Esophagus muscularis mucosa (tissue), 4 donors: ENCODE results near the gene HBEGF. TPM values are rescaled to one million over a fixed set of nuclear protein-coding genes. Genes with fewer than 3 reads are reported as not detected.

ENCODE experiments used
- DNase-seq: peaks from one replicate; pipeline ENCODE4 v3.0.0-alpha.2; 2017; ENCODE audit errors: extremely low spot score
- H3K27ac ChIP-seq, 4 donors: fragments of 200-600 bp; sonication (generic); replicated peaks in 1 of 4; 1 replicate in 3 of 4; 2 replicates in 1 of 4; pipeline ENCODE4 v1.5.1; 2016 to 2019; ENCODE audit warnings: mild to moderate bottlenecking in 1 of 4
- H3K27me3 ChIP-seq, 4 donors: fragments of 200-600 bp; sonication (generic); one replicate each; pipeline versions ENCODE4 v1.5.1 to v1.6.0; 2016 to 2019
- H3K36me3 ChIP-seq, 4 donors: fragments of 200-600 bp; sonication (generic); one replicate each; pipeline ENCODE4 v1.5.1; 2016 to 2019
- H3K4me1 ChIP-seq, 4 donors: fragments of 200-600 bp; sonication (generic); one replicate each; pipeline ENCODE4 v1.5.1; 2016 to 2019
- H3K4me3 ChIP-seq, 4 donors: fragments of 200-600 bp; sonication (generic); 1 replicate in 2 of 4; 2 replicates in 2 of 4; pipeline ENCODE4 v1.5.1; 2016 to 2019; ENCODE audit warnings: mild to moderate bottlenecking in 4 of 4, moderate library complexity in 1 of 4
- H3K9me3 ChIP-seq, 4 donors: fragments of 200-600 bp; sonication (generic); 1 replicate in 3 of 4; 2 replicates in 1 of 4; pipeline ENCODE4 v1.5.1; 2016 to 2019
- EP300 ChIP-seq: sonication (generic); formaldehyde crosslinking; IDR thresholded peaks from one replicate; pipeline ENCODE4 v1.6.1; 2017; ENCODE audit warnings: antibody characterized with exemption
- POLR2A ChIP-seq: fragments of 450-650 bp; IDR thresholded peaks from one replicate; pipeline ENCODE4 v1.6.1; 2017; ENCODE audit warnings: antibody characterized with exemption, moderate library complexity, mild to moderate bottlenecking, low read depth
- POLR2AphosphoS5 ChIP-seq, 2 donors: sonication (generic); formaldehyde crosslinking; IDR thresholded peaks; one replicate each; pipeline ENCODE4 v1.6.1; 2017; ENCODE audit warnings: antibody characterized with exemption in 2 of 2
- WGBS: methylation state at CpG from one replicate; pipeline ENCODE4 v1.1.5; 2018; 5-methylcytosine and 5-hydroxymethylcytosine counted together
- intact Hi-C: fragments of 100-400 bp; cut with DNase I; formaldehyde crosslinking; loops from one replicate; pipeline ENCODE4 v1.15.1; 2023
- total RNA-seq, 4 donors: library from RNA; depleted of rRNA; stranded (reverse); fragments of >200 nt; gene quantifications; one replicate each; pipeline versions ENCODE4 v1.1.0 to v1.2.1, GENCODE V29; 2016
- TF ChIP-seq, protein P1 (sequence below), 3 experiments: fragments of 200-600 bp in 2 of 3; fragments of 450-650 bp in 1 of 3; sonication (generic) in 2 of 3; IDR thresholded peaks; one replicate each; pipeline ENCODE4 v1.5.1; 2017 to 2019; ENCODE audit warnings: antibody characterized with exemption in 3 of 3, mild to moderate bottlenecking in 2 of 3, moderate library complexity in 1 of 3

The HBEGF gene
- total RNA-seq, 4 donors from 2014 or later = 6.6 to 20.0 (median 8.2) TPM

- no peak for DNase-seq
- TF ChIP-seq POLR2A (no peak), POLR2AphosphoS5 (IDR thresholded peaks at IDR 0.05) (no peak), EP300 (no peak)
- TF ChIP-seq, protein P1, sequence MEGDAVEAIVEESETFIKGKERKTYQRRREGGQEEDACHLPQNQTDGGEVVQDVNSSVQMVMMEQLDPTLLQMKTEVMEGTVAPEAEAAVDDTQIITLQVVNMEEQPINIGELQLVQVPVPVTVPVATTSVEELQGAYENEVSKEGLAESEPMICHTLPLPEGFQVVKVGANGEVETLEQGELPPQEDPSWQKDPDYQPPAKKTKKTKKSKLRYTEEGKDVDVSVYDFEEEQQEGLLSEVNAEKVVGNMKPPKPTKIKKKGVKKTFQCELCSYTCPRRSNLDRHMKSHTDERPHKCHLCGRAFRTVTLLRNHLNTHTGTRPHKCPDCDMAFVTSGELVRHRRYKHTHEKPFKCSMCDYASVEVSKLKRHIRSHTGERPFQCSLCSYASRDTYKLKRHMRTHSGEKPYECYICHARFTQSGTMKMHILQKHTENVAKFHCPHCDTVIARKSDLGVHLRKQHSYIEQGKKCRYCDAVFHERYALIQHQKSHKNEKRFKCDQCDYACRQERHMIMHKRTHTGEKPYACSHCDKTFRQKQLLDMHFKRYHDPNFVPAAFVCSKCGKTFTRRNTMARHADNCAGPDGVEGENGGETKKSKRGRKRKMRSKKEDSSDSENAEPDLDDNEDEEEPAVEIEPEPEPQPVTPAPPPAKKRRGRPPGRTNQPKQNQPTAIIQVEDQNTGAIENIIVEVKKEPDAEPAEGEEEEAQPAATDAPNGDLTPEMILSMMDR (IDR thresholded peaks at IDR 0.05) = no peak
- Histone ChIP-seq H3K4me1 (peaks cover 7 to 13% (median 9%) of the 10 kb centered on the region in 4 donors), H3K9me3 (no peaks in the 10 kb centered on the region), H3K27me3 (no peaks in the 10 kb centered on the region), H3K27ac (no peak overlapping the region), H3K4me3 (no peak overlapping the region), H3K36me3 (no peaks in the 10 kb centered on the region)
- WGBS = 96% methylated on average over 3 of the region's 3 CpGs
- intact Hi-C loops = loop anchor here (10.0 kb wide), 2 partner anchors 293 to 343 kb away; partner anchors contain the start of gene WDR55
Observed at GRCh38 chr5:140371356-140372151, 25.2 kb upstream of the HBEGF start.

DNA sequence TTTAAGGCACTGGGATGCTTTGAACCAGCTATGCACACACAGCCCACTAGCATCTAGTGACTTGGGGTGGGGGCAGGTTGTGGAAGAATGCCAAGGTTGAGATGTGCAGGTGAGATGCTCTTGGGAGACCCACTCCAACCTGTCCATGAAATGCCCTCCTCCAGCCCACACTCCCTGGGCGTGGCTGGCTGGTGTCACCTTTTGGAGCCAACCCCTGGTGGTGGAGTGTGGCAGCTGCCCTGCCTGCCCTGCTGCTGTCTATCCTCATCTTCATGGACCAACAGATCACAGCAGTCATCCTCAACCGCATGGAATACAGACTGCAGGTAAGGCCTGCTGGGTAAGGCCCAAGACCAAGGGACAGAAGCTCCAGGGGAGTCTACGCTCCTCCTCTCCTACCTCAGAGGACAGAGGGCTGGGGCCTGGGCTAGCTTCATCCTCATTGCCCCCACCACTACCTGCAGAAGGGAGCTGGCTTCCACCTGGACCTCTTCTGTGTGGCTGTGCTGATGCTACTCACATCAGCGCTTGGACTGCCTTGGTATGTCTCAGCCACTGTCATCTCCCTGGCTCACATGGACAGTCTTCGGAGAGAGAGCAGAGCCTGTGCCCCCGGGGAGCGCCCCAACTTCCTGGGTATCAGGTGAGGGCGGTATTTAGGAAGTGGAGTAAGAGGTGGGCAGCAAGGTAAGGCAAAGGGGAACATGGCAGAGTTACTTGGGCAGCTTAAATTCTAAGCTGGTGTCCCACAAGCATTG is 21.0 kb upstream of the HBEGF start:
- H3K4me3 ChIP-seq = no peak overlapping the region
- intact Hi-C loops = no loop called here

GRCh38 chr5:140366589-140367255 is 20.3 kb upstream of the HBEGF start:
- Histone ChIP-seq H3K27me3 (no peaks in the 10 kb centered on the region), H3K4me1 (peaks cover 6 to 8% (median 7%) of the 10 kb centered on the region in 4 donors), H3K4me3 (no peak overlapping the region), H3K36me3 (no peaks in the 10 kb centered on the region), H3K9me3 (no peaks in the 10 kb centered on the region), H3K27ac (no peak overlapping the region)
- TF ChIP-seq EP300 (no peak), POLR2AphosphoS5 (IDR thresholded peaks at IDR 0.05) (no peak), POLR2A (no peak)
- TF ChIP-seq, protein P1 (IDR thresholded peaks at IDR 0.05) = no peak
- 80% methylated on average over 7 of the region's 7 CpGs for WGBS
- intact Hi-C loops = no loop called here
- DNase-seq = no peak

More for the DNA sequence above, 21.0 kb upstream of the HBEGF start:
- no peak for TF ChIP-seq POLR2A
- no peak for TF ChIP-seq POLR2AphosphoS5 (IDR thresholded peaks at IDR 0.05)
- no peak for TF ChIP-seq EP300
- TF ChIP-seq, protein P1 (IDR thresholded peaks at IDR 0.05) = no peak
- H3K27me3 ChIP-seq = no peaks in the 10 kb centered on the region
- no peaks in the 10 kb centered on the region for H3K36me3 ChIP-seq
- WGBS = 83% methylated on average over 4 of the region's 8 CpGs
- no peaks in the 10 kb centered on the region for H3K9me3 ChIP-seq
- no peak for DNase-seq
- peaks cover 6 to 8% (median 7%) of the 10 kb centered on the region in 4 donors for H3K4me1 ChIP-seq
- no peak overlapping the region for H3K27ac ChIP-seq

DNA sequence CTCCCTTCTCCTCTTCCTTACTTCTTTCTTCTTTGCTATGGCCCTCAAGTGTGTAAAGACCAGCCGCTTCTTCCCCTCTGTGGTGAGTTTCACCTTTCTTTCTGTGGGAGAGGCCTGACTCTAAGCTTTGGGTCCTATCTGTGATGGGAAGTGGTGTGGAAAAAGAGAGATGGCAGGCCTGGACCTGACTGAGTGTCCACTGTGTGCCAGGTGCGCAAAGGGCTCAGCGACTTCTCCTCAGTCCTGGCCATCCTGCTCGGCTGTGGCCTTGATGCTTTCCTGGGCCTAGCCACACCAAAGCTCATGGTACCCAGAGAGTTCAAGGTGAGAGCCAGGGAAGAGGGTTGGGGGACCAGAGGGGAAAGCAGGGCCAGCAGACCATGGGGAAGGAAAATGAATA is 19.5 kb upstream of the HBEGF start:
- Histone ChIP-seq H3K4me1 (peaks cover 6 to 8% (median 7%) of the 10 kb centered on the region in 4 donors), H3K27ac (no peak overlapping the region), H3K9me3 (no peaks in the 10 kb centered on the region), H3K27me3 (no peaks in the 10 kb centered on the region), H3K4me3 (no peak overlapping the region), H3K36me3 (no peaks in the 10 kb centered on the region)
- intact Hi-C loops = no loop called here
- no peak for DNase-seq
- TF ChIP-seq POLR2A (no peak), EP300 (no peak), POLR2AphosphoS5 (IDR thresholded peaks at IDR 0.05) (no peak)
- TF ChIP-seq, protein P1 (IDR thresholded peaks at IDR 0.05) = no peak
- WGBS = 91% methylated on average over 4 of the region's 4 CpGs
